GM19372 (cell line): ENCODE measurements around the gene LBX1.

Experiments
- ATAC-seq: cut with Tn5 transposase; IDR thresholded peaks from one replicate; pipeline ENCODE4 v1.9.1; 2021; ENCODE audit warnings: mild to moderate bottlenecking, low read depth, moderate library complexity; ENCODE audit not compliant: unreplicated experiment

The LBX1 gene

GRCh38 chr10:101226491-101227428 is 2.5 kb downstream of the LBX1 start:
- ATAC-seq: no peak

- ATAC-seq: no peak
Measured at GRCh38 chr10:101225846-101226421, 3.3 kb downstream of the LBX1 start.

GRCh38 chr10:101224910-101225823 is 4.1 kb downstream of the LBX1 start:
- ATAC-seq: no peak

- no peak for ATAC-seq
Measured at GRCh38 chr10:101224060-101224909, 5.0 kb downstream of the LBX1 start.

- ATAC-seq: no peak
Measured at GRCh38 chr10:101223274-101224059, 5.8 kb downstream of the LBX1 start.

- no peak for ATAC-seq
Measured at GRCh38 chr10:101222683-101223273, 6.5 kb downstream of the LBX1 start.

- ATAC-seq: no peak
Measured at GRCh38 chr10:101221963-101222531, 7.2 kb downstream of the LBX1 start.

GRCh38 chr10:101221549-101221948 is 7.7 kb downstream of the LBX1 start:
- no peak for ATAC-seq

GRCh38 chr10:101219946-101220451 is 9.3 kb downstream of the LBX1 start:
- no peak for ATAC-seq

- ATAC-seq: no peak
Measured at GRCh38 chr10:101219139-101219945, 9.9 kb downstream of the LBX1 start.

- ATAC-seq: no peak
Measured at GRCh38 chr10:101218351-101219138, 10.7 kb downstream of the LBX1 start.

- ATAC-seq: no peak
Measured at GRCh38 chr10:101217450-101218281, 11.6 kb downstream of the LBX1 start.

- ATAC-seq: no peak
Measured at GRCh38 chr10:101217044-101217425, 12.2 kb downstream of the LBX1 start.

- ATAC-seq: no peak
Measured at GRCh38 chr10:101216207-101217043, 12.8 kb downstream of the LBX1 start.
